HCT116 (cell line): ENCODE measurements around the gene XYLT1. TPM values are rescaled to one million over a fixed set of nuclear protein-coding genes. Genes with fewer than 3 reads are reported as not detected.

Source experiments
- ATAC-seq: fragments of 200-7000 bp; cut with Tn5 transposase; 2 replicates; pipeline ENCODE4 v1.9.1; 2020; ENCODE audit warnings: mild to moderate bottlenecking, moderate library complexity
- BruUV-seq: library from RNA; stranded (reverse); fragments of 400-500 nt; replicated peaks from 2 replicates; lab custom pipeline; 2021; lab: Mats Ljungman, UMichigan
- CTCF ChIA-PET: fragments of 300-600 bp; sonication (Branson Sonifier 250); formaldehyde crosslinking; loops from one replicate; lab custom pipeline; 2021; ENCODE audit warnings: antibody characterized with exemption; lab: Charles Lee
- POLR2A ChIA-PET: fragments of 300-600, 350-600 bp; sonication (Branson Sonifier 250); formaldehyde crosslinking; loops from one replicate; lab custom pipeline; 2021; ENCODE audit warnings: antibody characterized with exemption; lab: Charles Lee
- RAD21 ChIA-PET, 2 experiments: fragments of 300-600 bp; sonication (Branson Sonifier 250); formaldehyde crosslinking; loops; one replicate each; lab custom pipeline; 2023; ENCODE audit warnings: low total read pairs in 2 of 2; ENCODE audit not compliant: uncharacterized antibody in 2 of 2, unreplicated experiment in 2 of 2, low non-redundant PET in 1 of 2; lab: Charles Lee
- DNase-seq: peaks from one replicate; pipeline ENCODE4 v3.0.0-alpha.2; 2010; ENCODE audit warnings: low read depth, low spot score
- H2AFZ ChIP-seq: fragments of 200-600 bp; shearing (Covaris generic), sonication (generic); 2 replicates; pipeline ENCODE4 v1.6.1; 2017; ENCODE audit warnings: low read depth, mixed run types, mixed read lengths, antibody characterized with exemption, low read length; ENCODE audit not compliant: poor library complexity, severe bottlenecking
- H3K27ac ChIP-seq: 2 replicates; pipeline ENCODE4 v1.5.1; 2012; ENCODE audit warnings: low read depth, low read length
- H3K27me3 ChIP-seq: fragments of 200-600 bp; sonication (generic); 2 replicates; pipeline ENCODE4 v1.6.1; 2016; ENCODE audit warnings: mixed run types, low read length, mixed read lengths; ENCODE audit not compliant: insufficient read depth
- H3K36me3 ChIP-seq, 2 experiments: fragments of 200-500 bp in 1 of 2; fragments of 200-600 bp in 1 of 2; sonication (Bioruptor generic) in 1 of 2; sonication (generic) in 1 of 2; 2 replicates each; pipeline versions ENCODE4 v1.5.1 to v1.6.1; 2014 to 2016; ENCODE audit warnings: low read length in 2 of 2, inconsistent platforms in 1 of 2, mixed read lengths in 1 of 2, mixed run types in 1 of 2; ENCODE audit not compliant: insufficient read depth in 2 of 2, control insufficient read depth in 1 of 2
- H3K4me1 ChIP-seq, 2 experiments: fragments of 200-600 bp in 1 of 2; sonication (generic) in 1 of 2; 2 replicates each; pipeline versions ENCODE4 v1.5.1 to v1.6.1; 2012 to 2017; ENCODE audit warnings: low read length in 2 of 2, inconsistent platforms in 1 of 2, mild to moderate bottlenecking in 1 of 2, mixed read lengths in 1 of 2, mixed run types in 1 of 2, moderate library complexity in 1 of 2; ENCODE audit not compliant: insufficient read depth in 2 of 2, control insufficient read depth in 1 of 2
- H3K4me2 ChIP-seq: fragments of 200-600 bp; sonication (generic); 2 replicates; pipeline ENCODE4 v1.6.1; 2017; ENCODE audit warnings: mixed run types, low read length, mixed read lengths
- H3K4me3 ChIP-seq, 2 experiments: fragments of 200-600 bp in 1 of 2; sonication (generic) in 1 of 2; replicated peaks in 1 of 2; 2 replicates each; pipeline ENCODE4 v1.5.1; 2011 to 2016; ENCODE audit warnings: low read length in 2 of 2, control low read depth in 1 of 2, low read depth in 1 of 2, mild to moderate bottlenecking in 1 of 2, mixed read lengths in 1 of 2, mixed run types in 1 of 2
- H3K79me2 ChIP-seq: fragments of 200-600 bp; sonication (generic); 2 replicates; pipeline ENCODE4 v1.6.1; 2017; ENCODE audit warnings: mild to moderate bottlenecking, mixed run types, low read length, moderate library complexity, mixed read lengths; ENCODE audit not compliant: insufficient read depth
- H3K9ac ChIP-seq: fragments of 200-600 bp; sonication (generic); 2 replicates; pipeline ENCODE4 v1.6.1; 2016; ENCODE audit warnings: low read length, mixed read lengths
- H3K9me2 ChIP-seq: fragments of 200-600 bp; sonication (generic), shearing (Covaris generic); 2 replicates; pipeline ENCODE4 v1.6.1; 2017; ENCODE audit warnings: mixed run types, mild to moderate bottlenecking, moderate library complexity; ENCODE audit not compliant: insufficient read depth
- H3K9me3 ChIP-seq, 2 experiments: fragments of 200-500 bp in 1 of 2; fragments of 200-600 bp in 1 of 2; sonication (Bioruptor generic) in 1 of 2; sonication (generic) in 1 of 2; 2 replicates each; pipeline ENCODE4 v1.6.1; 2014 to 2017; ENCODE audit warnings: low read length in 2 of 2, mixed read lengths in 2 of 2, inconsistent platforms in 1 of 2, low read depth in 1 of 2, mild to moderate bottlenecking in 1 of 2, mixed run types in 1 of 2, moderate library complexity in 1 of 2; ENCODE audit not compliant: control insufficient read depth in 1 of 2, insufficient read depth in 1 of 2
- H4K20me1 ChIP-seq: fragments of 200-600 bp; sonication (generic), shearing (Covaris generic); 2 replicates; pipeline ENCODE4 v1.6.1; 2017; ENCODE audit warnings: mixed run types, mild to moderate bottlenecking, moderate library complexity; ENCODE audit not compliant: insufficient read depth
- CBX3 ChIP-seq: IDR thresholded peaks from 2 replicates; pipeline ENCODE4 v1.6.1; 2012; ENCODE audit warnings: low read depth
- CEBPB ChIP-seq: IDR thresholded peaks from 2 replicates; pipeline ENCODE4 v1.6.1; 2012; ENCODE audit warnings: low read depth
- CTCF ChIP-seq, 3 experiments: fragments of 200-600 bp in 1 of 3; sonication (generic) in 1 of 3; IDR thresholded peaks in 2 of 3; conservative IDR thresholded peaks in 1 of 3; 2 replicates each; pipeline ENCODE4 v1.5.1; 2012 to 2017; ENCODE audit warnings: low read depth in 2 of 3, low read length in 2 of 3, antibody characterized with exemption in 1 of 3, borderline replicate concordance in 1 of 3, control low read depth in 1 of 3, mild to moderate bottlenecking in 1 of 3, mixed read lengths in 1 of 3, mixed run types in 1 of 3, moderate library complexity in 1 of 3; ENCODE audit not compliant: insufficient read depth in 1 of 3
- ELF1 ChIP-seq: IDR thresholded peaks from 2 replicates; pipeline ENCODE4 v1.6.1; 2012; ENCODE audit warnings: low read depth, borderline replicate concordance
- EZH2phosphoT487 ChIP-seq: fragments of 200-600 bp; IDR thresholded peaks from 2 replicates; pipeline ENCODE4 v1.6.1; 2018; ENCODE audit warnings: antibody characterized with exemption, borderline replicate concordance
- POLR2AphosphoS5 ChIP-seq: IDR thresholded peaks from 2 replicates; pipeline ENCODE4 v1.6.1; 2011; ENCODE audit warnings: mild to moderate bottlenecking, low read depth, low read length, moderate library complexity
- REST ChIP-seq: IDR thresholded peaks from 2 replicates; pipeline ENCODE4 v1.6.1; 2012; ENCODE audit warnings: low read depth
- SP1 ChIP-seq: IDR thresholded peaks from 2 replicates; pipeline ENCODE4 v1.6.1; 2012; ENCODE audit warnings: low read depth
- TCF7L2 ChIP-seq: IDR thresholded peaks from 2 replicates; pipeline ENCODE4 v1.7.0; 2011; ENCODE audit warnings: borderline replicate concordance, inconsistent platforms; ENCODE audit not compliant: insufficient read depth, insufficient read length; ENCODE audit errors: extremely low read depth
- ZBTB33 ChIP-seq: IDR thresholded peaks from 2 replicates; pipeline ENCODE4 v1.6.1; 2011; ENCODE audit warnings: mild to moderate bottlenecking, low read length, moderate library complexity; ENCODE audit not compliant: insufficient replicate concordance; ENCODE audit errors: extremely low read depth
- ZNF274 ChIP-seq: fragments of 200-500 bp; sonication (Bioruptor generic); IDR thresholded peaks from 2 replicates; pipeline ENCODE4 v1.6.1; 2014; ENCODE audit warnings: mild to moderate bottlenecking, low read depth, low read length, inconsistent platforms
- intact Hi-C: fragments of 100-400 bp; cut with micrococcal nuclease; formaldehyde crosslinking; loops from 2 replicates; pipeline ENCODE4 v1.10.0; 2022
- total RNA-seq: library from RNA; stranded (reverse); gene quantifications from one replicate; pipeline ENCODE4 v1.2.1, GENCODE V29; 2021; ENCODE audit not compliant: unreplicated experiment
- TF ChIP-seq, protein P1 (sequence below): IDR thresholded peaks from 2 replicates; pipeline ENCODE4 v1.6.1; 2012

XYLT1 gene
- total RNA-seq, 1 experiment from 2014 or later, result 4.5 TPM

DNA sequence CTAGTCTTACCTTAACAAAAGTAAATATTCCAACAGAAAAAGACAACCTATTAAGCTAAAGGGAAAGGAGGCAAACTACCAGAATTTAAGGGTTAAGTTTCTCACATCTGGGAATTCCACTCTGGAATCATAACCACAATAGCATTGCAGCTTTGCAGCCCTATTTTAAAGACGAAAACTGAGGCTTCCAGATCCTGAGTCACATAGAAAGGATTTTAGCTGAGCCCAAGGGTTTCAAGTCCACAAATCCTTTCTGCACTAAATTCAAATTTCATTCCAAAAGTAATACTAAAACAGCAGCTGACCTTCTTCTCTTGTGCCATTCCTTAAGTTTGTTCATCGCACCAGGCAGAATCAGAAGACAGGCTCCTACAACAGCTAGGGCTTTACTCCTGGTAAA, 17.8 kb downstream of the XYLT1 start (continued):
- no peak for TF ChIP-seq CTCF (IDR thresholded peaks at IDR 0.05 in 2 of 3, conservative IDR thresholded peaks at IDR 0.05 in 1 of 3; ENCODE audit: borderline replicate concordance in 1 of 3, insufficient read depth in 1 of 3, low read depth in 2 of 3, low read length in 2 of 3)
- TF ChIP-seq TCF7L2, result no peak
- TF ChIP-seq ELF1, result no peak
- no peak for TF ChIP-seq EZH2phosphoT487
- TF ChIP-seq CEBPB, result no peak

DNA sequence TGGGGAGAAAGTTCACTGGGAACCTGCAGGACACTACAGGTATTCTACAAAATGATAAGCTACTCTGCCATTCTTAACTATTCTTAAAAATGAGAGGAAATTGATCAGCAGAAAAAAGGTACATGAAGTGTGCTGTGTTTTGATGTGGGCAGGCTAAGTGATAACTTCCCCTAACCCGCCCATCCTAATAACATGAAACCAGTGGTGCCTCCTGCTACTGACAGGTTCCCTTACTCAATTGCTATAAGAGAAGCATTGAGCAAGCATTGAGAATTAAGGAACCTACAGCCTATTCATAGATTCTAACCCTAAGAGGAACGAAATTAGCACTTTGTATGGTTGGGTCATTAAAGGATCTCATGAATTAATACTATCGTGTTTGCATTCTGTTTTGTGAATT, 18.9 kb downstream of the XYLT1 start:
- H3K4me1 ChIP-seq, result no peaks in the 10 kb centered on the region
- no peaks in the 10 kb centered on the region for H3K9me2 ChIP-seq
- DNase-seq (no peak), ATAC-seq (no peak)
- H3K27ac ChIP-seq, result no peak overlapping the region
- RAD21 ChIA-PET, result no interaction called here
- BruUV-seq, result no TSS peak
- no peaks in the 10 kb centered on the region for H3K79me2 ChIP-seq
- POLR2A ChIA-PET, result no interaction called here
- no peaks in the 10 kb centered on the region for H3K9me3 ChIP-seq
- H3K4me3 ChIP-seq, result no peak overlapping the region
- H3K27me3 ChIP-seq, result no peaks in the 10 kb centered on the region
- H4K20me1 ChIP-seq, result no peaks in the 10 kb centered on the region
- intact Hi-C loops, result no loop called here
- CTCF ChIA-PET, result no interaction called here
- no peaks in the 10 kb centered on the region for H3K36me3 ChIP-seq
- no peak overlapping the region for H3K9ac ChIP-seq
- no peak for TF ChIP-seq CBX3
- no peak for TF ChIP-seq ZNF274
- no peak for TF ChIP-seq POLR2AphosphoS5
- TF ChIP-seq, protein P1, sequence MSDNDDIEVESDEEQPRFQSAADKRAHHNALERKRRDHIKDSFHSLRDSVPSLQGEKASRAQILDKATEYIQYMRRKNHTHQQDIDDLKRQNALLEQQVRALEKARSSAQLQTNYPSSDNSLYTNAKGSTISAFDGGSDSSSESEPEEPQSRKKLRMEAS, result no peak
- no peak for TF ChIP-seq SP1
- TF ChIP-seq ZBTB33, result no peak
- TF ChIP-seq REST, result no peak
- TF ChIP-seq CTCF (IDR thresholded peaks at IDR 0.05 in 2 of 3, conservative IDR thresholded peaks at IDR 0.05 in 1 of 3; ENCODE audit: borderline replicate concordance in 1 of 3, insufficient read depth in 1 of 3, low read depth in 2 of 3, low read length in 2 of 3), result no peak
- H3K4me2 ChIP-seq, result no peak overlapping the region
- no peak overlapping the region for H2AFZ ChIP-seq
